ENCODE measurements around the gene KLHL17.

The KLHL17 gene

GRCh38 chr1:914891-915280 is 45.5 kb upstream of the KLHL17 start:
- TF ChIP-seq, protein P1, sequence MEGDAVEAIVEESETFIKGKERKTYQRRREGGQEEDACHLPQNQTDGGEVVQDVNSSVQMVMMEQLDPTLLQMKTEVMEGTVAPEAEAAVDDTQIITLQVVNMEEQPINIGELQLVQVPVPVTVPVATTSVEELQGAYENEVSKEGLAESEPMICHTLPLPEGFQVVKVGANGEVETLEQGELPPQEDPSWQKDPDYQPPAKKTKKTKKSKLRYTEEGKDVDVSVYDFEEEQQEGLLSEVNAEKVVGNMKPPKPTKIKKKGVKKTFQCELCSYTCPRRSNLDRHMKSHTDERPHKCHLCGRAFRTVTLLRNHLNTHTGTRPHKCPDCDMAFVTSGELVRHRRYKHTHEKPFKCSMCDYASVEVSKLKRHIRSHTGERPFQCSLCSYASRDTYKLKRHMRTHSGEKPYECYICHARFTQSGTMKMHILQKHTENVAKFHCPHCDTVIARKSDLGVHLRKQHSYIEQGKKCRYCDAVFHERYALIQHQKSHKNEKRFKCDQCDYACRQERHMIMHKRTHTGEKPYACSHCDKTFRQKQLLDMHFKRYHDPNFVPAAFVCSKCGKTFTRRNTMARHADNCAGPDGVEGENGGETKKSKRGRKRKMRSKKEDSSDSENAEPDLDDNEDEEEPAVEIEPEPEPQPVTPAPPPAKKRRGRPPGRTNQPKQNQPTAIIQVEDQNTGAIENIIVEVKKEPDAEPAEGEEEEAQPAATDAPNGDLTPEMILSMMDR (IDR thresholded peaks at IDR 0.05; ENCODE audit: low read depth, low read length) = no peak
- DNase-seq (ENCODE audit: extremely low read depth, low read depth) = no peak

GRCh38 chr1:915295-916172 is 44.9 kb upstream of the KLHL17 start:
- no peak for DNase-seq (ENCODE audit: extremely low read depth, low read depth)
- TF ChIP-seq, protein P1 (IDR thresholded peaks at IDR 0.05; ENCODE audit: low read depth, low read length) = no peak

- DNase-seq (ENCODE audit: extremely low read depth, low read depth) = no peak
- TF ChIP-seq, protein P1 (IDR thresholded peaks at IDR 0.05; ENCODE audit: low read depth, low read length) = no peak
These were observed 44.0 kb upstream of the KLHL17 start for GRCh38 chr1:916173-917075.

DNA sequence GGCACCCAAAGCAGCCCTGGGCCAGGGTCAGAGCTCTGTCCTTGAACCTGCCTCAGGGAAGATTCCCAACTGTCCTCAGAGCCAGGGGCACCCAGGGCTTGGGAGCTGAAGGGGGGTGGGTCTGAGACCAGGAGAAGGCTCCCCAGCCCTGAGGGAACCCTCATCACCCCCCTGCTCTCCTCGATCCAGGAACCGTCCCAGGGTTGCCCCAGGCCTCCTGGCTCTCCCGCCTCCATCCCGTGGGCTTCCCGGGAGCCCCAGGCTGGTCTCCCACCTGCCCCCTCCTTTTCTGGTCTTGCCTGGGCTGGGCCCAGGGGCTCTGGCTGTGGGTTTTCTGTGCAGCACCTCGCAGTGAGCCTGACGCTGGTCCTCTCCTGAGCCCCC is 43.3 kb upstream of the KLHL17 start:
- DNase-seq (ENCODE audit: extremely low read depth, low read depth) = no peak
- TF ChIP-seq, protein P1 (IDR thresholded peaks at IDR 0.05; ENCODE audit: low read depth, low read length) = no peak

GRCh38 chr1:917466-918091 is 42.8 kb upstream of the KLHL17 start:
- TF ChIP-seq, protein P1 (IDR thresholded peaks at IDR 0.05; ENCODE audit: low read depth, low read length) = no peak
- no peak for DNase-seq (ENCODE audit: extremely low read depth, low read depth)

GRCh38 chr1:918353-918752 is 42.0 kb upstream of the KLHL17 start:
- no peak for DNase-seq (ENCODE audit: extremely low read depth, low read depth)

More at GRCh38 chr1:918353-918752, 42.0 kb upstream of the KLHL17 start:
- TF ChIP-seq, protein P1 (IDR thresholded peaks at IDR 0.05; ENCODE audit: low read depth, low read length) = no peak
